Gastrocnemius medialis (tissue), 4 donors: Measurements from ENCODE around the gene WNK3. TPM values are rescaled to one million over a fixed set of nuclear protein-coding genes. Genes with fewer than 3 reads are reported as not detected.

Experiments used
- ATAC-seq, 2 donors: fragments of 150-250 bp; one replicate each; pipeline ENCODE4 v1.9.1; 2016
- DNase-seq, 2 donors: peaks; one replicate each; pipeline ENCODE4 v3.0.0-alpha.2; 2019
- H3K27ac ChIP-seq, 4 donors: fragments of 200-600 bp; sonication (generic); 1 replicate in 1 of 4; 2 replicates in 3 of 4; pipeline ENCODE4 v1.5.1; 2016 to 2018; ENCODE audit warnings: mild to moderate bottlenecking in 2 of 4, moderate library complexity in 1 of 4
- H3K27me3 ChIP-seq, 3 donors: fragments of 200-600 bp; sonication (generic) in 2 of 3; 1 replicate in 1 of 3; 2 replicates in 2 of 3; pipeline versions ENCODE4 v1.5.1 to v1.6.0; 2016 to 2019; ENCODE audit warnings: mild to moderate bottlenecking in 1 of 3, moderate library complexity in 1 of 3
- H3K36me3 ChIP-seq, 2 donors: fragments of 200-600 bp; sonication (generic) in 1 of 2; one replicate each; pipeline ENCODE4 v1.5.1; 2017 to 2018
- H3K4me1 ChIP-seq, 2 donors: fragments of 200-600 bp; sonication (generic) in 1 of 2; one replicate each; pipeline ENCODE4 v1.5.1; 2016 to 2017; ENCODE audit warnings: mild to moderate bottlenecking in 2 of 2
- H3K4me3 ChIP-seq, 4 donors: fragments of 200-600 bp; sonication (generic) in 3 of 4; 1 replicate in 1 of 4; 2 replicates in 3 of 4; pipeline ENCODE4 v1.5.1; 2016 to 2019; ENCODE audit warnings: mild to moderate bottlenecking in 2 of 4
- H3K9me3 ChIP-seq, 3 donors: fragments of 200-600 bp; sonication (generic) in 2 of 3; 1 replicate in 1 of 3; 2 replicates in 2 of 3; pipeline ENCODE4 v1.5.1; 2016 to 2019
- POLR2A ChIP-seq, 2 donors: fragments of 450-650 bp; IDR thresholded peaks; one replicate each; pipeline ENCODE4 v1.6.1; 2017; ENCODE audit warnings: antibody characterized with exemption in 2 of 2, mild to moderate bottlenecking in 2 of 2, moderate library complexity in 2 of 2
- in situ Hi-C, 4 donors: fragments of 200-750 bp; cut with MboI; loops; one replicate each; pipeline versions ENCODE4 v1.15.0 to v1.8.0; 2017; ENCODE audit warnings: low sequenced_read_pairs in 4 of 4
- intact Hi-C: fragments of 100-400 bp; cut with DNase I; formaldehyde crosslinking; loops from one replicate; pipeline ENCODE4 v1.15.1; 2023; ENCODE audit warnings: low total_unique reads
- total RNA-seq, 4 donors: library from RNA; depleted of rRNA; stranded (reverse); fragments of >200 nt; gene quantifications; one replicate each; pipeline versions ENCODE4 v1.1.0 to v1.2.3, GENCODE V29; 2016
- TF ChIP-seq, protein P1 (sequence below), 5 experiments: fragments of 450-650 bp in 3 of 5; fragments of 200-600 bp in 2 of 5; sonication (generic) in 2 of 5; IDR thresholded peaks in 4 of 5; conservative IDR thresholded peaks in 1 of 5; 1 replicate in 4 of 5; 2 replicates in 1 of 5; pipeline ENCODE4 v1.5.1; 2016 to 2019; ENCODE audit warnings: antibody characterized with exemption in 5 of 5, mild to moderate bottlenecking in 3 of 5, moderate library complexity in 3 of 5

Gene WNK3
- total RNA-seq, 4 donors from 2014 or later, result 0.02 to 0.16 (median 0.08) TPM

DNA sequence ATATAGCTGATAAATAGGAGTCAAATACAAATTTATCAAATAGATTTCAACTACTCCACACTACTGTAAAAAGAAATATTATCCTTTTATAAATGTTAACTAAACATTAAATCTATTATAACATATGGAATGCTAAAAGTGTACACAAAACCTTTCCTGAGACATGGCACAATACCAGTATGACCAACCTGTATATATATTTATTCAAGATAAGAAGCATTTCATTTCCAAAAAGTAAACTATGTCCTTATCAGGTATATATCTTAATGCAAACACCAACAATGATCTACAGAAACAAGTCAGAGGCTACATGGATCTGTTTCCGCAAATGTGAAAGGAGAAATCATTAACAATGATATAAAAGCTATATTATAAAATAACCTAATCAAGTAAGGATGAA lies 37.8 kb downstream of the WNK3 start:
- in situ Hi-C loops (no loop called here), intact Hi-C loops (no loop called here)
- Histone ChIP-seq H3K4me1 (no peaks in the 10 kb centered on the region), H3K4me3 (no peak overlapping the region), H3K27me3 (no peaks in the 10 kb centered on the region), H3K27ac (no peak overlapping the region), H3K36me3 (no peaks in the 10 kb centered on the region), H3K9me3 (no peaks in the 10 kb centered on the region)
- ATAC-seq, result no peak
- no peak for TF ChIP-seq POLR2A (IDR thresholded peaks at IDR 0.05)
- TF ChIP-seq, protein P1, sequence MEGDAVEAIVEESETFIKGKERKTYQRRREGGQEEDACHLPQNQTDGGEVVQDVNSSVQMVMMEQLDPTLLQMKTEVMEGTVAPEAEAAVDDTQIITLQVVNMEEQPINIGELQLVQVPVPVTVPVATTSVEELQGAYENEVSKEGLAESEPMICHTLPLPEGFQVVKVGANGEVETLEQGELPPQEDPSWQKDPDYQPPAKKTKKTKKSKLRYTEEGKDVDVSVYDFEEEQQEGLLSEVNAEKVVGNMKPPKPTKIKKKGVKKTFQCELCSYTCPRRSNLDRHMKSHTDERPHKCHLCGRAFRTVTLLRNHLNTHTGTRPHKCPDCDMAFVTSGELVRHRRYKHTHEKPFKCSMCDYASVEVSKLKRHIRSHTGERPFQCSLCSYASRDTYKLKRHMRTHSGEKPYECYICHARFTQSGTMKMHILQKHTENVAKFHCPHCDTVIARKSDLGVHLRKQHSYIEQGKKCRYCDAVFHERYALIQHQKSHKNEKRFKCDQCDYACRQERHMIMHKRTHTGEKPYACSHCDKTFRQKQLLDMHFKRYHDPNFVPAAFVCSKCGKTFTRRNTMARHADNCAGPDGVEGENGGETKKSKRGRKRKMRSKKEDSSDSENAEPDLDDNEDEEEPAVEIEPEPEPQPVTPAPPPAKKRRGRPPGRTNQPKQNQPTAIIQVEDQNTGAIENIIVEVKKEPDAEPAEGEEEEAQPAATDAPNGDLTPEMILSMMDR (IDR thresholded peaks at IDR 0.05 in 4 of 5, conservative IDR thresholded peaks at IDR 0.05 in 1 of 5), result no peak
- no peak for DNase-seq

DNA sequence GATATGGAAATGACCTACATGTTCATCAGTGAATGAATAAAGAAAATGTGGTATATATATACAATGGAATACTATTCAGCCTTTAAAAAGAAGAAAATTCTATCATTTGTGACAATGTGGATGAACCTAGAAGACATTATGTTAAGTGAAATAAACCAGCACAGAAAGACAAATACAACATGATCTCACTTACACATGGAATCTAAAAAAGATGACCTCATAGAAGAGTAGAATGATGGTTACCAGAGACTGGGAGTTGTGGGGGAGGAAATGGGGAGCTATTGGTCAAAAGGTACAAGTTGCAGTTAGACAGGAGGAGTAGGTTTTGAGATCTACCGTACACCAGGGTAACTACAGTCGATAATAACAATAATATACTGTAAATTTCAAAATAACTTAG lies 51.5 kb downstream of the WNK3 start:
- in situ Hi-C loops, result no loop called here
- H3K9me3 ChIP-seq, result no peaks in the 10 kb centered on the region
- H3K4me3 ChIP-seq, result no peak overlapping the region
- TF ChIP-seq, protein P1 (IDR thresholded peaks at IDR 0.05 in 4 of 5, conservative IDR thresholded peaks at IDR 0.05 in 1 of 5), result no peak
- no peak for TF ChIP-seq POLR2A (IDR thresholded peaks at IDR 0.05)
- H3K36me3 ChIP-seq, result no peaks in the 10 kb centered on the region
- intact Hi-C loops, result no loop called here
- no peaks in the 10 kb centered on the region for H3K4me1 ChIP-seq
- DNase-seq, result no peak
- ATAC-seq, result no peak
- H3K27ac ChIP-seq, result no peak overlapping the region
- no peaks in the 10 kb centered on the region for H3K27me3 ChIP-seq

DNA sequence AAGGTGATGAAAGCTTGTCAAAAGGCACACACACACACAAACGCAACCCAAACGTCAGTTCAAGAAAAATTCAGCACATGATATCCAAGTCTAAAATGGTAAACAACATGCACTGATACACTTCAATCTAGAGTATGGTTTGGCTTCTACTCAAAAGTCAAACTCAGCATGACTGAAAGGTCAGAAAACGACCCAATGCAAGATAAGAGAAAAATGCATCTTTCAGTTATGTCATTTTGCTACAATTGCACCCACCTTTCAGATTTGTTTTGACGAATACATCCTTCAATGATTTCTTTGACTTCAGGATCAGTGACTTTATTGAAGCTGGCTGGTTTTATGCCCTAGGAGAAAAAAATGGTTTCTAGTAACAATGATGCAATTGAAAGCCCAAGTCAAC lies 56.3 kb downstream of the WNK3 start:
- Histone ChIP-seq H3K27me3 (no peaks in the 10 kb centered on the region), H3K4me1 (no peaks in the 10 kb centered on the region), H3K9me3 (no peaks in the 10 kb centered on the region), H3K27ac (no peak overlapping the region), H3K36me3 (no peaks in the 10 kb centered on the region), H3K4me3 (no peak overlapping the region)
- DNase-seq (no peak), ATAC-seq (no peak)
- intact Hi-C loops (no loop called here), in situ Hi-C loops (no loop called here)
- TF ChIP-seq POLR2A (IDR thresholded peaks at IDR 0.05), result no peak
- TF ChIP-seq, protein P1 (IDR thresholded peaks at IDR 0.05 in 4 of 5, conservative IDR thresholded peaks at IDR 0.05 in 1 of 5), result no peak

DNA sequence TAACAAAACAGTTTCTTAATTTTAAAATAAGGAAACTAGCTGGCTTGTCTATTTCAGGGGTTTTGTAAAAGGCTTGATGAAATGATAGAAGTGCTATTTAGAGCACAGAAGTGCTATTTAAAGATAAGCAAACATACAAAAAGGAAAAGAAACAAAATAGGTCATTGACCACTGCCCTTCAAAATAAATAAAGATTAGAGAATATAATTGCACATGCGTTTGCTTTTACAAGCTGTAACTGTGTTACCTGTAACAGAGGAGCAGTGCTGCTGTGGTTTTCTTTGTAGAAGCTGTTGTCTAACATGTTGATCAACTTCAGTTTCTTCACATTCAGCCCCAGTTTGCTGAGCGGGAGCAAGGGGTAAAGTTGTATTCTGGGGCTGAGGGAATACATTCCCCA lies 63.5 kb downstream of the WNK3 start:
- intact Hi-C loops, result no loop called here
- H3K9me3 ChIP-seq, result no peaks in the 10 kb centered on the region
- TF ChIP-seq POLR2A (IDR thresholded peaks at IDR 0.05), result no peak
- TF ChIP-seq, protein P1 (IDR thresholded peaks at IDR 0.05 in 4 of 5, conservative IDR thresholded peaks at IDR 0.05 in 1 of 5), result no peak
- no peaks in the 10 kb centered on the region for H3K36me3 ChIP-seq
- no peak overlapping the region for H3K4me3 ChIP-seq
- no peaks in the 10 kb centered on the region for H3K27me3 ChIP-seq
- DNase-seq (no peak), ATAC-seq (no peak)
- no peak overlapping the region for H3K27ac ChIP-seq
- no peaks in the 10 kb centered on the region for H3K4me1 ChIP-seq
- in situ Hi-C loops, result no loop called here

DNA sequence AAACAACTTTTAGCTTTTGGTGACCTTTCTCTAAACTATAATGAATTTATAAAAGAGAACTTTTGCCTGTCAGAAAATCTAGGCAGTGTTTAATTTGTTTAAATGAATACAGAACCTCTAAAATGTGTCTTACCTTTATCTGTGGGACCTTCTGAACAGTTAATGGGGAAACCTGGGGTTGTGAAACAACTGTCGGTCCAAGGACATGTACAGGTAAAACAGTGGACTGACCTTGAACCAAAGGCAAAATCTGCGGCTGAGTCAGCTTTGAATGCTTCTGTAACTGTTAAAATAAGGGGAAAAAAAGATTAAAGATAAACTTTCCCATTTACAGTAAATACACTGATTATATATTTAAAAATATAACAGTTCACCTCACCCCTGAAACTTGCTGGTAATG lies 65.1 kb downstream of the WNK3 start:
- in situ Hi-C loops, result no loop called here
- DNase-seq, result no peak
- no peaks in the 10 kb centered on the region for H3K9me3 ChIP-seq
- no peak overlapping the region for H3K4me3 ChIP-seq
- TF ChIP-seq, protein P1 (IDR thresholded peaks at IDR 0.05 in 4 of 5, conservative IDR thresholded peaks at IDR 0.05 in 1 of 5), result no peak
- no peak for TF ChIP-seq POLR2A (IDR thresholded peaks at IDR 0.05)
- H3K27ac ChIP-seq, result no peak overlapping the region
- H3K27me3 ChIP-seq, result no peaks in the 10 kb centered on the region
- ATAC-seq, result no peak
- no peaks in the 10 kb centered on the region for H3K4me1 ChIP-seq
- intact Hi-C loops, result no loop called here
- no peaks in the 10 kb centered on the region for H3K36me3 ChIP-seq
